Astrocyte (in vitro differentiated cells and primary cell): ENCODE data around the gene IVD. TPM values are rescaled to one million over a fixed set of nuclear protein-coding genes. Genes with fewer than 3 reads are reported as not detected.
"Not testable (repeated sequence)": the region's sequence is repeated elsewhere in the genome, so short reads cannot be mapped to it uniquely, and the experiment has no call there.

Experiments
- DNase-seq: peaks from one replicate; pipeline ENCODE4 v3.0.0-alpha.2; 2010; ENCODE audit warnings: low read depth
- FAIRE-seq: peaks from 2 replicates; lab custom pipeline; 2011; peaks lifted over from hg19 to GRCh38; lab: Jason Lieb, UNC
- H2AFZ ChIP-seq: 2 replicates; pipeline ENCODE4 v1.6.0; 2012; ENCODE audit warnings: low read depth, low read length, inconsistent platforms
- H3K27ac ChIP-seq: 2 replicates; pipeline ENCODE4 v1.5.1; 2011; ENCODE audit warnings: low read depth, low read length, inconsistent platforms
- H3K27me3 ChIP-seq: 2 replicates; pipeline ENCODE4 v1.6.0; 2011; ENCODE audit warnings: low read length, inconsistent platforms; ENCODE audit not compliant: insufficient read depth
- H3K36me3 ChIP-seq: 2 replicates; pipeline ENCODE4 v1.5.1; 2011; ENCODE audit warnings: low read length, inconsistent platforms; ENCODE audit not compliant: insufficient read depth
- H3K4me1 ChIP-seq: 2 replicates; pipeline ENCODE4 v1.5.1; 2011; ENCODE audit warnings: low read length, inconsistent platforms; ENCODE audit not compliant: insufficient read depth
- H3K4me2 ChIP-seq: 2 replicates; pipeline ENCODE4 v1.6.0; 2012; ENCODE audit warnings: low read length, inconsistent platforms
- H3K4me3 ChIP-seq: 2 replicates; pipeline ENCODE4 v1.5.1; 2011; ENCODE audit warnings: low read depth, mild to moderate bottlenecking, low read length, inconsistent platforms; ENCODE audit not compliant: insufficient read depth
- H3K79me2 ChIP-seq: 2 replicates; pipeline ENCODE4 v1.6.0; 2012; ENCODE audit warnings: mild to moderate bottlenecking, low read length, inconsistent platforms; ENCODE audit not compliant: insufficient read depth
- H3K9ac ChIP-seq: 2 replicates; pipeline ENCODE4 v1.6.0; 2012; ENCODE audit warnings: mild to moderate bottlenecking, low read length, inconsistent platforms
- H3K9me3 ChIP-seq: 2 replicates; pipeline ENCODE4 v1.5.1; 2012; ENCODE audit warnings: low read depth, mild to moderate bottlenecking, low read length, inconsistent platforms; ENCODE audit not compliant: insufficient read depth
- H4K20me1 ChIP-seq: 2 replicates; pipeline ENCODE4 v1.6.0; 2012; ENCODE audit warnings: low read length, inconsistent platforms; ENCODE audit not compliant: insufficient read depth
- H3K27ac Mint-ChIP-seq: one replicate; pipeline ENCODE4 v1.8.0; 2021; ENCODE audit warnings: mild to moderate bottlenecking, mixed read lengths; ENCODE audit not compliant: unreplicated experiment
- H3K27me3 Mint-ChIP-seq: one replicate; pipeline ENCODE4 v1.8.0; 2021; ENCODE audit warnings: low read depth, mixed read lengths; ENCODE audit not compliant: unreplicated experiment
- H3K36me3 Mint-ChIP-seq: one replicate; pipeline ENCODE4 v1.8.0; 2021; ENCODE audit warnings: low read depth, mixed read lengths; ENCODE audit not compliant: unreplicated experiment
- H3K4me1 Mint-ChIP-seq: one replicate; pipeline ENCODE4 v1.8.0; 2021; ENCODE audit warnings: low read depth, mixed read lengths; ENCODE audit not compliant: unreplicated experiment
- H3K4me3 Mint-ChIP-seq: one replicate; pipeline ENCODE4 v1.8.0; 2021; ENCODE audit warnings: mild to moderate bottlenecking, moderate library complexity, mixed read lengths; ENCODE audit not compliant: unreplicated experiment
- H3K9me3 Mint-ChIP-seq: one replicate; pipeline ENCODE4 v1.8.0; 2021; ENCODE audit warnings: mild to moderate bottlenecking, mixed read lengths; ENCODE audit not compliant: unreplicated experiment
- EZH2 ChIP-seq: IDR thresholded peaks from 2 replicates; pipeline ENCODE4 v1.6.1; 2012; ENCODE audit warnings: mild to moderate bottlenecking, low read length, inconsistent platforms; ENCODE audit not compliant: insufficient read depth
- total RNA-seq: library from RNA; stranded (reverse); gene quantifications from 2 replicates; pipeline ENCODE4 v1.2.1, GENCODE V29; 2021
- TF ChIP-seq, protein P1 (sequence below): IDR thresholded peaks from 2 replicates; pipeline ENCODE4 v1.5.1; 2011; ENCODE audit warnings: low read depth, mild to moderate bottlenecking, inconsistent platforms, low read length, moderate library complexity; ENCODE audit not compliant: insufficient read depth

Gene IVD
- total RNA-seq, 1 donor from 2014 or later = 55.1 TPM

DNA sequence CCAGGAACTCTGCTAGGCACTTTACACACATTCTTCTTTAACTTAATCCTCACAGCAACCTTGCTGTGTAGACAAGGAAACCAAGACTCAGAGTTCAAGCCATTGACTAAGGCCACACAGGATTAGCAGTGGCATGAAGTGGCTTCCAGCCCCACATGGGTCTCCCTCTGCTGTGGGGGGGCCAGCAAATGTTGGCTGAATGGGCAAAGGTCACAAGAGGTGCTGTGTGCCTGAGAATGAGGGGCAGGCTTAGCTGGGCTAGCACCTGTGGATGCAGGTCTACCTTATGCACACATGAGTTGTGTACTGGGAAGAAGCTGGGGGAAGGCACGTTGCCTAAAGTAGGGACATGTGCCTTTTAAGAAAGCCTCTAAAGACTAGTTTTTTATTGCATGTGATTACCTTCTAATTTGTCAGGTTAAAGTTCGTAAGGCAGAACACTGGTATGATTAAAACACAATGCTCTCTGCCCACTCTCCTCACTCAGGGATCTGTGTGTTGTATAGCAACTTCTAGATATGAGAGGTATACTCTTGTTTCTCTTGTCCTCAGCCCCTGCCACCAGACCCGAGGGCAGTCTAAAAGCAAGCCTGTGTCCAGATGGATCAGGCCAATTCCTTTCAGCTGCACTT is 46.0 kb downstream of the IVD start:
- H3K4me1 Mint-ChIP-seq = peaks cover 49% of the 10 kb centered on the region
- no peak for DNase-seq
- no peak overlapping the region for H3K4me2 ChIP-seq

GRCh38 chr15:40452296-40453090 is 46.9 kb downstream of the IVD start:
- H3K4me3 Mint-ChIP-seq = no peak overlapping the region
- Histone ChIP-seq H3K27me3 (no peaks in the 10 kb centered on the region), H3K79me2 (peaks cover 86% of the 10 kb centered on the region), H3K4me3 (no peak overlapping the region), H3K9me3 (no peaks in the 10 kb centered on the region), H3K36me3 (no peaks in the 10 kb centered on the region), H3K9ac (no peak overlapping the region), H2AFZ (no peak overlapping the region), H3K4me2 (no peak overlapping the region), H3K4me1 (peaks cover 16% of the 10 kb centered on the region), H3K27ac (no peak overlapping the region), H4K20me1 (peaks cover 94% of the 10 kb centered on the region)
- H3K4me1 Mint-ChIP-seq = peaks cover 57% of the 10 kb centered on the region
- FAIRE-seq = no peak
- H3K36me3 Mint-ChIP-seq = peaks cover 5% of the 10 kb centered on the region
- TF ChIP-seq, protein P1, sequence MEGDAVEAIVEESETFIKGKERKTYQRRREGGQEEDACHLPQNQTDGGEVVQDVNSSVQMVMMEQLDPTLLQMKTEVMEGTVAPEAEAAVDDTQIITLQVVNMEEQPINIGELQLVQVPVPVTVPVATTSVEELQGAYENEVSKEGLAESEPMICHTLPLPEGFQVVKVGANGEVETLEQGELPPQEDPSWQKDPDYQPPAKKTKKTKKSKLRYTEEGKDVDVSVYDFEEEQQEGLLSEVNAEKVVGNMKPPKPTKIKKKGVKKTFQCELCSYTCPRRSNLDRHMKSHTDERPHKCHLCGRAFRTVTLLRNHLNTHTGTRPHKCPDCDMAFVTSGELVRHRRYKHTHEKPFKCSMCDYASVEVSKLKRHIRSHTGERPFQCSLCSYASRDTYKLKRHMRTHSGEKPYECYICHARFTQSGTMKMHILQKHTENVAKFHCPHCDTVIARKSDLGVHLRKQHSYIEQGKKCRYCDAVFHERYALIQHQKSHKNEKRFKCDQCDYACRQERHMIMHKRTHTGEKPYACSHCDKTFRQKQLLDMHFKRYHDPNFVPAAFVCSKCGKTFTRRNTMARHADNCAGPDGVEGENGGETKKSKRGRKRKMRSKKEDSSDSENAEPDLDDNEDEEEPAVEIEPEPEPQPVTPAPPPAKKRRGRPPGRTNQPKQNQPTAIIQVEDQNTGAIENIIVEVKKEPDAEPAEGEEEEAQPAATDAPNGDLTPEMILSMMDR = no peak
- no peak for TF ChIP-seq EZH2
- no peak for DNase-seq
- H3K27me3 Mint-ChIP-seq = no peaks in the 10 kb centered on the region
- no peak overlapping the region for H3K27ac Mint-ChIP-seq
- H3K9me3 Mint-ChIP-seq = no peaks in the 10 kb centered on the region

More for the DNA sequence above, 46.0 kb downstream of the IVD start:
- Histone ChIP-seq H4K20me1 (peaks cover 91% of the 10 kb centered on the region), H3K9ac (no peak overlapping the region), H3K79me2 (peaks cover 86% of the 10 kb centered on the region), H3K27me3 (no peaks in the 10 kb centered on the region), H3K9me3 (no peaks in the 10 kb centered on the region), H3K36me3 (no peaks in the 10 kb centered on the region), H3K27ac (no peak overlapping the region), H3K4me3 (no peak overlapping the region), H2AFZ (no peak overlapping the region), H3K4me1 (peaks cover 16% of the 10 kb centered on the region)
- Mint-ChIP-seq H3K27ac (no peak overlapping the region), H3K9me3 (no peaks in the 10 kb centered on the region), H3K36me3 (peaks cover 5% of the 10 kb centered on the region), H3K27me3 (no peaks in the 10 kb centered on the region), H3K4me3 (no peak overlapping the region)
- no peak for FAIRE-seq
- TF ChIP-seq, protein P1 = no peak
- no peak for TF ChIP-seq EZH2

DNA sequence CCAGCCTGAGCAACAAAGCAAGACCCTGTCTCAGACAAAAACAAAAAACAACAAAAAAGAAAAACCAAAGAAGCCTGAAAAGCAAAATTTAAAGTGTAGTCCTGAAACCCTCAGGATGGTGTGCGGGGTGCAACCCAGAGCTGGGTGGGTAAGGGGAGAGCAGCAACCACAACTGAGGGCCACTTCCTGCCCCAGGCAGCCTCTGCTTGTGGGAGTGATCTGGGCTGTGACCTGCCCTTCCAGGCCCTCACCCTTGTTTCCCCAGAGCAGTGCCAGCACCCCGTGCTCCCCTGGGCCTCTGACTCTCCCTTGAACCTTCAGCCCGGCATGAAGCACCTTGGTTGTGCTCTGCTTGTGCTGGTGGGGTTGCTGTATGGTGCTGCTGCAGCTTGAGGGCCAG is 48.3 kb downstream of the IVD start:
- not testable (repeated sequence) for H3K27ac ChIP-seq, H3K4me2 ChIP-seq, H3K27me3 ChIP-seq, H3K4me3 ChIP-seq, H3K27me3 Mint-ChIP-seq, H3K9me3 Mint-ChIP-seq, H3K9me3 ChIP-seq, FAIRE-seq, DNase-seq, H3K36me3 ChIP-seq, H3K36me3 Mint-ChIP-seq, H2AFZ ChIP-seq, H3K9ac ChIP-seq, H3K4me3 Mint-ChIP-seq
- peaks cover 85% of the 10 kb centered on the region for H3K79me2 ChIP-seq
- peaks cover 59% of the 10 kb centered on the region for H3K4me1 Mint-ChIP-seq
- H4K20me1 ChIP-seq = peaks cover 99% of the 10 kb centered on the region
- peaks cover 16% of the 10 kb centered on the region for H3K4me1 ChIP-seq
- H3K27ac Mint-ChIP-seq = peak overlapping the region; percentile 90
